ENCODE measurements around the gene SHLD2. TPM values are rescaled to one million over a fixed set of nuclear protein-coding genes. Genes with fewer than 3 reads are reported as not detected.
"Not testable (repeated sequence)": the region's sequence is repeated elsewhere in the genome, so short reads cannot be mapped to it uniquely, and the experiment has no call there.

The SHLD2 gene
- total RNA-seq, 4 donors from 2014 or later: 7.2 to 15.2 (median 12.3) TPM

- peaks cover 0 to 45% of the 10 kb centered on the region in 2 donors for H3K36me3 ChIP-seq
- H3K4me1 ChIP-seq: no peaks in the 10 kb centered on the region
- no peaks in the 10 kb centered on the region for H3K27me3 ChIP-seq
- H3K4me3 ChIP-seq: no peak overlapping the region
- no peak for DNase-seq
- intact Hi-C loops (cut with DNase I; ENCODE audit: low total_unique reads) (no loop called here), in situ Hi-C loops (cut with MboI; ENCODE audit: low sequenced_read_pairs in 4 of 4) (no loop called here)
- TF ChIP-seq CTCF (IDR thresholded peaks at IDR 0.05 in 4 of 5, conservative IDR thresholded peaks at IDR 0.05 in 1 of 5) (no peak), POLR2A (IDR thresholded peaks at IDR 0.05) (no peak)
- no peak for ATAC-seq
- H3K27ac ChIP-seq: no peak overlapping the region
- H3K9me3 ChIP-seq: no peaks in the 10 kb centered on the region
These were observed 22.6 kb upstream of the SHLD2 start for GRCh38 chr10:87072449-87072848.

- intact Hi-C loops (cut with DNase I; ENCODE audit: low total_unique reads): not testable (repeated sequence)
These were observed 18.6 kb upstream of the SHLD2 start for GRCh38 chr10:87076421-87076820.

GRCh38 chr10:87079106-87079836 lies 15.7 kb upstream of the SHLD2 start:
- in situ Hi-C loops (cut with MboI; ENCODE audit: low sequenced_read_pairs in 4 of 4) (loop anchor here in 1 of 4 donors (25.0 kb wide), 1 partner anchor 142 kb away; no protein-coding TSS in a partner anchor), intact Hi-C loops (cut with DNase I; ENCODE audit: low total_unique reads) (no loop called here)
- H3K4me1 ChIP-seq: no peaks in the 10 kb centered on the region
- ATAC-seq (no peak), DNase-seq (no peak)
- H3K9me3 ChIP-seq: no peaks in the 10 kb centered on the region
- H3K27me3 ChIP-seq: no peaks in the 10 kb centered on the region
- H3K4me3 ChIP-seq: no peak overlapping the region
- peaks cover 0 to 8% of the 10 kb centered on the region in 2 donors for H3K36me3 ChIP-seq
- no peak for TF ChIP-seq POLR2A (IDR thresholded peaks at IDR 0.05)
- TF ChIP-seq CTCF (IDR thresholded peaks at IDR 0.05 in 4 of 5, conservative IDR thresholded peaks at IDR 0.05 in 1 of 5): no peak
- no peak overlapping the region for H3K27ac ChIP-seq

More at GRCh38 chr10:87076421-87076820, 18.6 kb upstream of the SHLD2 start:
- not testable (repeated sequence) for H3K27ac ChIP-seq, DNase-seq, H3K4me3 ChIP-seq, H3K9me3 ChIP-seq, ATAC-seq, H3K4me1 ChIP-seq, H3K27me3 ChIP-seq
- peaks cover 0 to 30% of the 10 kb centered on the region in 2 donors for H3K36me3 ChIP-seq
- in situ Hi-C loops (cut with MboI; ENCODE audit: low sequenced_read_pairs in 4 of 4): loop anchor here in 1 of 4 donors (25.0 kb wide), 1 partner anchor 139 kb away; no protein-coding TSS in a partner anchor

GRCh38 chr10:87080621-87081020 lies 14.4 kb upstream of the SHLD2 start:
- ATAC-seq; H3K4me1 ChIP-seq; DNase-seq; H3K9me3 ChIP-seq; H3K36me3 ChIP-seq; intact Hi-C loops (cut with DNase I; ENCODE audit: low total_unique reads); H3K27ac ChIP-seq; H3K4me3 ChIP-seq; H3K27me3 ChIP-seq: not testable (repeated sequence)
- in situ Hi-C loops (cut with MboI; ENCODE audit: low sequenced_read_pairs in 4 of 4): loop anchor here in 1 of 4 donors (25.0 kb wide), 1 partner anchor 143 kb away; no protein-coding TSS in a partner anchor

- in situ Hi-C loops (cut with MboI; ENCODE audit: low sequenced_read_pairs in 4 of 4): loop anchor here in 1 of 4 donors (25.0 kb wide), 1 partner anchor 144 kb away; no protein-coding TSS in a partner anchor
- ATAC-seq; H3K27ac ChIP-seq; H3K27me3 ChIP-seq; intact Hi-C loops (cut with DNase I; ENCODE audit: low total_unique reads); DNase-seq; H3K9me3 ChIP-seq; H3K4me3 ChIP-seq; H3K4me1 ChIP-seq; H3K36me3 ChIP-seq: not testable (repeated sequence)
These were observed 13.4 kb upstream of the SHLD2 start for GRCh38 chr10:87081574-87081973.

- in situ Hi-C loops (cut with MboI; ENCODE audit: low sequenced_read_pairs in 4 of 4): loop anchor here in 1 of 4 donors (25.0 kb wide), 1 partner anchor 145 kb away; no protein-coding TSS in a partner anchor
- H3K9me3 ChIP-seq; H3K4me3 ChIP-seq; H3K27ac ChIP-seq; DNase-seq; H3K4me1 ChIP-seq; ATAC-seq; H3K27me3 ChIP-seq; intact Hi-C loops (cut with DNase I; ENCODE audit: low total_unique reads); H3K36me3 ChIP-seq: not testable (repeated sequence)
These were observed 12.8 kb upstream of the SHLD2 start for GRCh38 chr10:87082219-87082618.

GRCh38 chr10:87083576-87084290 lies 11.3 kb upstream of the SHLD2 start:
- not testable (repeated sequence) for ATAC-seq

GRCh38 chr10:87084291-87084782 lies 10.7 kb upstream of the SHLD2 start:
- intact Hi-C loops (cut with DNase I; ENCODE audit: low total_unique reads); H3K4me1 ChIP-seq; DNase-seq; H3K27ac ChIP-seq; H3K36me3 ChIP-seq; H3K9me3 ChIP-seq; H3K27me3 ChIP-seq; ATAC-seq; H3K4me3 ChIP-seq: not testable (repeated sequence)
- in situ Hi-C loops (cut with MboI; ENCODE audit: low sequenced_read_pairs in 4 of 4): loop anchor here in 1 of 4 donors (25.0 kb wide), 1 partner anchor 147 kb away; no protein-coding TSS in a partner anchor

More at GRCh38 chr10:87083576-87084290, 11.3 kb upstream of the SHLD2 start:
- H3K27me3 ChIP-seq; DNase-seq; intact Hi-C loops (cut with DNase I; ENCODE audit: low total_unique reads); H3K4me1 ChIP-seq; H3K27ac ChIP-seq; H3K4me3 ChIP-seq; H3K9me3 ChIP-seq; H3K36me3 ChIP-seq: not testable (repeated sequence)
- in situ Hi-C loops (cut with MboI; ENCODE audit: low sequenced_read_pairs in 4 of 4): loop anchor here in 1 of 4 donors (25.0 kb wide), 1 partner anchor 146 kb away; no protein-coding TSS in a partner anchor

Data from gastrocnemius medialis (tissue), 4 donors.